Loucy (cell line): ENCODE data around the gene LYRM4.

Source experiments
- H2AFZ ChIP-seq: fragments of 200-600 bp; sonication (generic); 2 replicates; pipeline ENCODE4 v1.6.0; 2016; ENCODE audit warnings: antibody characterized with exemption, mild to moderate bottlenecking, low read length, moderate library complexity
- H3F3A ChIP-seq: fragments of 200-600 bp; 2 replicates; pipeline ENCODE4 v1.6.0; 2016; ENCODE audit warnings: antibody characterized with exemption, low read depth, mild to moderate bottlenecking
- H3K27me3 ChIP-seq: fragments of 200-600 bp; sonication (generic); 2 replicates; pipeline ENCODE4 v1.6.1; 2014; ENCODE audit warnings: low read length, mild to moderate bottlenecking; ENCODE audit not compliant: insufficient read depth, poor library complexity, severe bottlenecking
- H3K36me3 ChIP-seq: fragments of 200-600 bp; sonication (generic); 2 replicates; pipeline ENCODE4 v1.6.1; 2016; ENCODE audit warnings: low read length; ENCODE audit not compliant: insufficient read depth
- H3K4me1 ChIP-seq: fragments of 200-600 bp; sonication (generic); 2 replicates; pipeline ENCODE4 v1.5.1; 2014; ENCODE audit warnings: low read length, mild to moderate bottlenecking; ENCODE audit not compliant: insufficient read depth, poor library complexity, severe bottlenecking
- H3K4me2 ChIP-seq: fragments of 200-600 bp; sonication (generic); 2 replicates; pipeline ENCODE4 v1.6.0; 2014; ENCODE audit warnings: antibody characterized with exemption, low read length, low read depth, mild to moderate bottlenecking; ENCODE audit not compliant: poor library complexity, severe bottlenecking
- H3K4me3 ChIP-seq: fragments of 200-600 bp; sonication (generic); 2 replicates; pipeline ENCODE4 v1.5.1; 2014; ENCODE audit warnings: low read length, mild to moderate bottlenecking, mixed read lengths; ENCODE audit not compliant: poor library complexity, severe bottlenecking
- H3K79me2 ChIP-seq: fragments of 200-600 bp; sonication (generic); 2 replicates; pipeline ENCODE4 v1.6.1; 2014; ENCODE audit warnings: low read length; ENCODE audit not compliant: insufficient read depth
- H3K9ac ChIP-seq: fragments of 200-600 bp; sonication (generic); 2 replicates; pipeline ENCODE4 v1.6.0; 2014; ENCODE audit warnings: mild to moderate bottlenecking, low read depth, low read length, moderate library complexity; ENCODE audit not compliant: poor library complexity, severe bottlenecking
- H3K9me2 ChIP-seq: fragments of 200-600 bp; sonication (generic); replicated peaks from 2 replicates; pipeline ENCODE4 v1.6.1; 2016; ENCODE audit warnings: low read depth, low read length, mixed read lengths
- H3K9me3 ChIP-seq: fragments of 200-600 bp; sonication (generic); 2 replicates; pipeline ENCODE4 v1.6.1; 2014; ENCODE audit warnings: mild to moderate bottlenecking, antibody characterized with exemption, low read length, low read depth; ENCODE audit not compliant: insufficient read depth
- H4K20me1 ChIP-seq: fragments of 200-600 bp; sonication (generic); 2 replicates; pipeline ENCODE4 v1.6.0; 2014; ENCODE audit warnings: antibody characterized with exemption, low read length, mild to moderate bottlenecking; ENCODE audit not compliant: insufficient read depth, poor library complexity, severe bottlenecking
- EZH2phosphoT487 ChIP-seq: fragments of 200-600 bp; IDR thresholded peaks from 2 replicates; pipeline ENCODE4 v1.6.1; 2018; ENCODE audit warnings: antibody characterized with exemption, mild to moderate bottlenecking, moderate library complexity, borderline replicate concordance
- TF ChIP-seq, protein P1 (sequence below): fragments of 200-600 bp; sonication (generic); conservative IDR thresholded peaks from 2 replicates; pipeline ENCODE4 v1.5.1; 2014; ENCODE audit warnings: mild to moderate bottlenecking, antibody characterized with exemption, low read length

LYRM4 gene

DNA sequence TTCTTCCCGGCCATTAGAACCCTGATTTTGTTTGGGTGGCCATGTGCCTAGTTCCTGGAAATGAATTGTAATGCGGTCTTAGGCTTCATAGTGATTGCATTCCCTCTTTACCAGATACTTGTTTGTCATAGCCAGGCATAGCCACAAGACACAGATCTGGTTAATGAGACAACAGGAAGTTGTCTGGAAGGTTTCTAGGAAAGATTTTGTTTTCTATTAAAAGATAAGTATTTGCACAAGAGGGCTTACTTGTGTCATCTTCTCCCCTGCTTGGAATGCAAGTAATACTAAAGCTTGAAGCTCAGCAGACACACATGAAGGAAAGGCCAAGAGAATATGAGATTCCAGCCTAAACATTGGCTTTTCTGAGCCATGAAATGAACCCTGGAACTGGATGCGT is 13.5 kb upstream of the LYRM4 start:
- Histone ChIP-seq H4K20me1 (no peaks in the 10 kb centered on the region), H2AFZ (no peak overlapping the region), H3F3A (no peaks in the 10 kb centered on the region; the same call in 1 of the 2 replicates), H3K9ac (no peak overlapping the region), H3K4me3 (no peak overlapping the region), H3K9me2 (no peaks in the 10 kb centered on the region), H3K4me1 (peaks cover 5% of the 10 kb centered on the region), H3K79me2 (peaks cover 7% of the 10 kb centered on the region; the same call in 1 of the 2 replicates), H3K36me3 (no peaks in the 10 kb centered on the region), H3K4me2 (no peak overlapping the region), H3K9me3 (no peaks in the 10 kb centered on the region), H3K27me3 (no peaks in the 10 kb centered on the region)
- TF ChIP-seq, protein P1, sequence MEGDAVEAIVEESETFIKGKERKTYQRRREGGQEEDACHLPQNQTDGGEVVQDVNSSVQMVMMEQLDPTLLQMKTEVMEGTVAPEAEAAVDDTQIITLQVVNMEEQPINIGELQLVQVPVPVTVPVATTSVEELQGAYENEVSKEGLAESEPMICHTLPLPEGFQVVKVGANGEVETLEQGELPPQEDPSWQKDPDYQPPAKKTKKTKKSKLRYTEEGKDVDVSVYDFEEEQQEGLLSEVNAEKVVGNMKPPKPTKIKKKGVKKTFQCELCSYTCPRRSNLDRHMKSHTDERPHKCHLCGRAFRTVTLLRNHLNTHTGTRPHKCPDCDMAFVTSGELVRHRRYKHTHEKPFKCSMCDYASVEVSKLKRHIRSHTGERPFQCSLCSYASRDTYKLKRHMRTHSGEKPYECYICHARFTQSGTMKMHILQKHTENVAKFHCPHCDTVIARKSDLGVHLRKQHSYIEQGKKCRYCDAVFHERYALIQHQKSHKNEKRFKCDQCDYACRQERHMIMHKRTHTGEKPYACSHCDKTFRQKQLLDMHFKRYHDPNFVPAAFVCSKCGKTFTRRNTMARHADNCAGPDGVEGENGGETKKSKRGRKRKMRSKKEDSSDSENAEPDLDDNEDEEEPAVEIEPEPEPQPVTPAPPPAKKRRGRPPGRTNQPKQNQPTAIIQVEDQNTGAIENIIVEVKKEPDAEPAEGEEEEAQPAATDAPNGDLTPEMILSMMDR, result no peak
- TF ChIP-seq EZH2phosphoT487, result no peak

DNA sequence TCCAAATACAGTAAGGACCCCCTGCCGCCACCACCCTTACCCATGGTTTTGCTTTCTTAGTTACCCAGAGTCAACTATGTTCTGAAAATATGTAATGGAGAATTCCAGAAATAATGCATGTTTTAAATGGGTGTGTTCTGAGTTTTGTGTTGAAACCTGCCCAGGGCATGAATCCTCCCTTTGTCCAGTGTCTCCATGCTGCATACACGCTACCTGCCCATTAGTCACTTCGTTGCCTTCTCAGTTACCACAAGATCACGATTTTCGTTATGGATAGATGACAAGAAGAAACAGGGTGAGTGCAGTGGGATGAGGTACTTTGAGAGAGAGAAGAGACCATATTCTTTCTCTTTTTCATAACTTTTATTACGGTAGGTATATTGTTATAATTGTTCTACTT is 11.2 kb upstream of the LYRM4 start:
- Histone ChIP-seq H3K9me3 (no peaks in the 10 kb centered on the region), H4K20me1 (no peaks in the 10 kb centered on the region), H3K27me3 (no peaks in the 10 kb centered on the region), H3K79me2 (peaks cover 7% of the 10 kb centered on the region; the same call in 1 of the 2 replicates), H3K4me1 (peaks cover 5% of the 10 kb centered on the region), H3K9ac (no peak overlapping the region), H3K36me3 (no peaks in the 10 kb centered on the region), H3K9me2 (no peaks in the 10 kb centered on the region), H3F3A (no peaks in the 10 kb centered on the region; the same call in 1 of the 2 replicates), H3K4me3 (no peak overlapping the region), H3K4me2 (no peak overlapping the region), H2AFZ (no peak overlapping the region)
- no peak for TF ChIP-seq EZH2phosphoT487
- TF ChIP-seq, protein P1, result no peak

DNA sequence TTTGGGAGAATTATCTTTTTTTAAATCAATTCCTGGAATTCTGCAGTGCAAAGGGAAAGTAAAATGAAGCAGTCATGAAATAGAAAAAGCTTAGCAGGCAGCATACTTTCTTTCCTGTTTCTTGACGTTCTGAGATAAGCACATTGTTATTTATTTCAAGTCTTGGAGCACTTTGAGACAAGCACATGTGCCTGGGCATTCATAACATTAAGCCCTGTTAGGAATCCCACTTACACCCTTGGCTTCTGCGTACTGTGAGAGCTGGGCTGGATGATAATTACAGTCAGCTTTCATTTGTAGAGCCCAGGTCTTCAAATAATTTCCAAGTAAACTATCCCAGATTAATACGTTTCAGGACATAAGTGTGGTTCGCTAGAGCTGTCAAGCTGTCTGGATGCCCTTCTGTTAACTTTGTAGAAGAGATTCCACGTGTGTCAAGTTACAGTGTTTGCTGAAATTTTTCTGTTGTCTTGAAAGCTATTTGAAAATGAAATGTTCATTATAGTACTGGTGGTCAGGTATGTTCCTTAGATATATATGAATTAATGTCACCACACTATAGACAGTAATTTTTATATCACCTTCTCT is 9.4 kb upstream of the LYRM4 start:
- no peaks in the 10 kb centered on the region for H3K9me2 ChIP-seq
- TF ChIP-seq, protein P1, result no peak
- TF ChIP-seq EZH2phosphoT487, result no peak
- H3K9me3 ChIP-seq, result no peaks in the 10 kb centered on the region
- no peak overlapping the region for H2AFZ ChIP-seq
- peaks cover 5% of the 10 kb centered on the region for H3K4me1 ChIP-seq
- no peak overlapping the region for H3K4me2 ChIP-seq
- H3K9ac ChIP-seq, result no peak overlapping the region
- H3K27me3 ChIP-seq, result no peaks in the 10 kb centered on the region
- H3F3A ChIP-seq, result no peaks in the 10 kb centered on the region; the same call in 1 of the 2 replicates
- no peaks in the 10 kb centered on the region for H3K36me3 ChIP-seq
- H4K20me1 ChIP-seq, result peaks cover 2% of the 10 kb centered on the region
- peaks cover 16% of the 10 kb centered on the region; the same call in 1 of the 2 replicates for H3K79me2 ChIP-seq
- no peak overlapping the region for H3K4me3 ChIP-seq
